Transverse colon (tissue), 4 donors: Measurements from ENCODE around the gene GRIA2.

ENCODE experiments used
- POLR2A ChIP-seq: fragments of 450-650 bp; IDR thresholded peaks from one replicate; pipeline ENCODE4 v1.6.1; 2016; ENCODE audit warnings: antibody characterized with exemption, mild to moderate bottlenecking, moderate library complexity
- POLR2AphosphoS5 ChIP-seq, 3 donors: sonication (generic); formaldehyde crosslinking; IDR thresholded peaks; one replicate each; pipeline ENCODE4 v1.6.1; 2016; ENCODE audit warnings: antibody characterized with exemption in 3 of 3
- TF ChIP-seq, protein P1 (sequence below), 5 experiments: fragments of 200-600 bp in 3 of 5; fragments of 450-650 bp in 2 of 5; sonication (generic) in 3 of 5; IDR thresholded peaks; 1 replicate in 2 of 5; 2 replicates in 3 of 5; pipeline ENCODE4 v1.5.1; 2016 to 2017; ENCODE audit warnings: antibody characterized with exemption in 5 of 5, inconsistent platforms in 3 of 5, mild to moderate bottlenecking in 2 of 5, moderate library complexity in 1 of 5

DNA sequence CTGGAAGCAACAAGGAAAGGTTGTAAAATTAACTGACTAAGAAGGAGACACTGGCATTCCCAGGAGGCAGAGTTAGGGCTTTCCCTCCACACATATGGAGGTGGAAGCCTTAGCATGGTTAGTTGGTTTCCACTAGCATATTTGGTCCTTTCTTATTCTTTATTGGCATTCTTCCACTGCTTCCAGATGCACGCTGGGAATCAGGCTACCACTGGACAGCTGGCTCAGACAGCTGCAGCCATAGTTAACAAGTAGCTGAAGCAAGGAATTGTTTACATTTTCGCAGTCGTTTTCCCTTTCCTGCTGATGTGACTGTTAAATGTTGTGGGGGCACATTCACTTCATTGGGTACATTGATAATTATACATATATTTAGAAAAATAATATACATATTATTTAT, 169.2 kb downstream of the GRIA2 start:
- TF ChIP-seq, protein P1, sequence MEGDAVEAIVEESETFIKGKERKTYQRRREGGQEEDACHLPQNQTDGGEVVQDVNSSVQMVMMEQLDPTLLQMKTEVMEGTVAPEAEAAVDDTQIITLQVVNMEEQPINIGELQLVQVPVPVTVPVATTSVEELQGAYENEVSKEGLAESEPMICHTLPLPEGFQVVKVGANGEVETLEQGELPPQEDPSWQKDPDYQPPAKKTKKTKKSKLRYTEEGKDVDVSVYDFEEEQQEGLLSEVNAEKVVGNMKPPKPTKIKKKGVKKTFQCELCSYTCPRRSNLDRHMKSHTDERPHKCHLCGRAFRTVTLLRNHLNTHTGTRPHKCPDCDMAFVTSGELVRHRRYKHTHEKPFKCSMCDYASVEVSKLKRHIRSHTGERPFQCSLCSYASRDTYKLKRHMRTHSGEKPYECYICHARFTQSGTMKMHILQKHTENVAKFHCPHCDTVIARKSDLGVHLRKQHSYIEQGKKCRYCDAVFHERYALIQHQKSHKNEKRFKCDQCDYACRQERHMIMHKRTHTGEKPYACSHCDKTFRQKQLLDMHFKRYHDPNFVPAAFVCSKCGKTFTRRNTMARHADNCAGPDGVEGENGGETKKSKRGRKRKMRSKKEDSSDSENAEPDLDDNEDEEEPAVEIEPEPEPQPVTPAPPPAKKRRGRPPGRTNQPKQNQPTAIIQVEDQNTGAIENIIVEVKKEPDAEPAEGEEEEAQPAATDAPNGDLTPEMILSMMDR (IDR thresholded peaks at IDR 0.05), result no peak
- TF ChIP-seq POLR2AphosphoS5 (IDR thresholded peaks at IDR 0.05), result no peak
- TF ChIP-seq POLR2A, result no peak
